Subcutaneous abdominal adipose tissue (tissue), 5 donors: ENCODE data around the gene OSTM1.
A peak's percentile ranks its signal among the peaks of the same experiment; 100 is the strongest.

Experiments
- H3K27ac ChIP-seq: one replicate; pipeline ENCODE4 v1.7.0; 2013; ENCODE audit warnings: low read depth, mild to moderate bottlenecking, inconsistent platforms, low read length, moderate library complexity
- H3K27me3 ChIP-seq, 5 donors: one replicate each; pipeline ENCODE4 v1.7.0; 2013; ENCODE audit warnings: low read length in 5 of 5, inconsistent platforms in 1 of 5; ENCODE audit not compliant: control insufficient read depth in 5 of 5, insufficient read depth in 4 of 5
- H3K36me3 ChIP-seq, 5 donors: one replicate each; pipeline ENCODE4 v1.7.0; 2013; ENCODE audit warnings: low read length in 5 of 5; ENCODE audit not compliant: control insufficient read depth in 5 of 5, insufficient read depth in 5 of 5
- H3K4me1 ChIP-seq, 5 donors: one replicate each; pipeline ENCODE4 v1.7.0; 2013; ENCODE audit warnings: low read length in 5 of 5, mild to moderate bottlenecking in 3 of 5, moderate library complexity in 1 of 5; ENCODE audit not compliant: control insufficient read depth in 5 of 5, insufficient read depth in 5 of 5
- H3K4me3 ChIP-seq, 5 donors: one replicate each; pipeline ENCODE4 v1.7.0; 2013; ENCODE audit warnings: low read length in 5 of 5, low read depth in 1 of 5
- H3K9ac ChIP-seq, 5 donors: one replicate each; pipeline ENCODE4 v1.7.0; 2013; ENCODE audit warnings: low read length in 5 of 5, mild to moderate bottlenecking in 4 of 5, moderate library complexity in 3 of 5
- H3K9me3 ChIP-seq, 5 donors: one replicate each; pipeline ENCODE4 v1.7.0; 2013; ENCODE audit warnings: low read length in 5 of 5; ENCODE audit not compliant: control insufficient read depth in 5 of 5
- donor health status: healthy.
- donor health status: healthy.
- donor health status: healthy.
- donor health status: healthy.
- donor health status: healthy.

Gene OSTM1

DNA sequence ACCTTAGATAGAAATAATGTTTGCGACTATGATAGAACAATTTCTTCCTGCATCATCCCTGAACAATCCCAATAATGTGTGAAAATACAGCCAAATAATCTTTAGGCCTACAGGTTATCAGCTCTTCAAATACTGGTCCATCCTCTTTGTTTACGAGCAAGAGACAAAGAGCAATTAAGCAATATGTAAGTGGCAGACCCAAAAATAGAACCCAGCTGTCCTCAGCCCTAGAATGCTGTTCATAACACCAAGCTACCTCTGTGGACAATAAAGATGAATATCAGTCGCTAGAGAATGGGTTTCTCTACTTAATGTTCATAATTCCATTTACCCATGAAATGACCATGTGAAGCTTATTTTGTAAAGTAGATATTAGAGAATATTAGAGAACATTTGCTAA lies 28.4 kb upstream of the OSTM1 start:
- Histone ChIP-seq H3K36me3 (no peaks in the 10 kb centered on the region), H3K27ac (no peak overlapping the region), H3K9ac (no peak overlapping the region), H3K4me3 (no peak overlapping the region), H3K9me3 (no peaks in the 10 kb centered on the region), H3K4me1 (peaks cover 0 to 7% (median 0%) of the 10 kb centered on the region in 5 donors), H3K27me3 (no peaks in the 10 kb centered on the region)

DNA sequence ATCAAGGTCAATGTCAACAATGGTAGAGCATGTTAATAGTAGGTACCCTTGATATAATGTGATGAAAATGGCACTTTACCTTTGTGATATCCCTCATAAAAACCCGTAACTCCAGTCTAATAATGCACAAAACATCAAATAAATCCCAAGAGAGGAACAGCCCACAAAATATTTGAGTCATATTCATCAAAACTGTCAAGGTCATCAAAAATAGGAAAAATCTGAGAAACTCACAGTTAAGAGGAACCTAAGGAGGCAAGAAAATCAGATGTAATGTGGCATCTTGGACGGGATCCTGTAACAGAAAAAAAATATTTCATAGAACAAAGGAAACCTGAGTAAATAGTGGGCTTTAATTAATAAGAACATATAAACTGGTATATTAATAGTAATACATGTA lies 25.5 kb upstream of the OSTM1 start:
- Histone ChIP-seq H3K9ac (no peak overlapping the region), H3K9me3 (no peaks in the 10 kb centered on the region), H3K27ac (no peak overlapping the region), H3K27me3 (no peaks in the 10 kb centered on the region), H3K36me3 (no peaks in the 10 kb centered on the region), H3K4me3 (no peak overlapping the region), H3K4me1 (no peaks in the 10 kb centered on the region)

DNA sequence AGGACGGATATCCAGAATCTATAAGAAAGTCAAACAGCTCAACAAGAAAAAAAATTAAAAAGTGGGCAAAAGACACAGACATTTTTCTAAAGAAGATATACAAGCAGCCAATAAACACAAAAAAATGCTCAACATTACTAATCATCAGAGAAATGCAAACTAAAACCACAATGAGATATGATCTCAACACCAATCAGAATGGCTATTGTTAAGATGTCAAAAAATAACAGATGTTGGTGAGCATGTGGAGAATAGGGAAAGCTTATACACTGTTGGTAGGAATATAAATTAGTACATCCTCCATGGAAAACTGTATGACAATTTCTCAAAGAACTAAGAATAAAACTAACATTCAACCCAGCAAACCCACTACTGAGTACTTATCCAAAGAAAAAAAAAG lies 23.3 kb upstream of the OSTM1 start:
- Histone ChIP-seq H3K4me1 (no peaks in the 10 kb centered on the region), H3K36me3 (no peaks in the 10 kb centered on the region), H3K27me3 (no peaks in the 10 kb centered on the region), H3K27ac (no peak overlapping the region), H3K9me3 (no peaks in the 10 kb centered on the region), H3K4me3 (no peak overlapping the region), H3K9ac (no peak overlapping the region)

DNA sequence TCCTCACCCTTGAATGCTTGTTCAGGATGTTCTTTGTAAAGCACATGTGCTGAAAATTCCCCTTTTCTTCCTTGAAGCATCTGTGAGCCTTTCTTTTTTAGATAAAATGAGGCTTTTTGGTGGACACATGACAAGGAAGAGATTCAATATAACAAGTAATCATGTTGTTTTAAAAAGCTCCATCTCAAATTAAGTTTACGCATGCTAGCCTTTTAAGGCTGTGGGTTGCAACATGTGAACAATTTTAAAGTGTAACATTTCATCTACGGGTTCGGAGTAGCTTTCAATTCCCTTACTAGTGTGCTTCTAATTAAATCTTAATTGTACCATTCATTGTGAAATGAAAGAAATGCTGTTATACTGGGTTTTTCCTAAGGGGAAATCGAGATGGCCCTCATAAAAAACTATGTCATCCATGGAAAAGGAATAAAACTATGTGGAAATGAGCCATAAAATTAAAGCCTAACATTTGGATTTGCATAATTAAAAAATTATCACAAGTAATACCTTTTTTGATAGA lies 19.3 kb upstream of the OSTM1 start:
- Histone ChIP-seq H3K9me3 (no peaks in the 10 kb centered on the region), H3K4me3 (no peak overlapping the region), H3K9ac (no peak overlapping the region), H3K27ac (no peak overlapping the region), H3K27me3 (no peaks in the 10 kb centered on the region), H3K36me3 (no peaks in the 10 kb centered on the region), H3K4me1 (no peaks in the 10 kb centered on the region)

DNA sequence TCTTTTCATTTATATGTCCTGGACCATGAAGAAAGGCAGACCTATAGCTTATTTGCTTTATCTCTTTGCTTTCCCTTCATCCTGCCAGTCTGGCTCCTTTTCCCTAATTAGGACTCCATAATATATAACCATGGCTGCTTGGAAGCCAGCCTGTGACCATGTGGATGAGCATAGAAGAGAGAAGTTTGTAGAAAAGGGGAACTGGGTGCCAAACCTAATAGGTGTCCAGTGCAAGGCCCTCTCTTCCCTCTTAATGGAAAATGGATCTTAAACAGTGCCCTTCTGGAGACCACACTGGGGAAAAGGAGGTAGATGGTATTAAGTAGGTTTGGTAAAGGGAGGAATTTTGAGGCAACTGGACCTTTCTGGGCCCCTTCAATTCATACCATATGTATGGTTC lies 16.7 kb upstream of the OSTM1 start:
- Histone ChIP-seq H3K27me3 (peaks cover 0 to 2% (median 0%) of the 10 kb centered on the region in 5 donors), H3K4me1 (no peaks in the 10 kb centered on the region), H3K36me3 (no peaks in the 10 kb centered on the region), H3K9ac (no peak overlapping the region), H3K9me3 (no peaks in the 10 kb centered on the region), H3K4me3 (no peak overlapping the region), H3K27ac (no peak overlapping the region)

DNA sequence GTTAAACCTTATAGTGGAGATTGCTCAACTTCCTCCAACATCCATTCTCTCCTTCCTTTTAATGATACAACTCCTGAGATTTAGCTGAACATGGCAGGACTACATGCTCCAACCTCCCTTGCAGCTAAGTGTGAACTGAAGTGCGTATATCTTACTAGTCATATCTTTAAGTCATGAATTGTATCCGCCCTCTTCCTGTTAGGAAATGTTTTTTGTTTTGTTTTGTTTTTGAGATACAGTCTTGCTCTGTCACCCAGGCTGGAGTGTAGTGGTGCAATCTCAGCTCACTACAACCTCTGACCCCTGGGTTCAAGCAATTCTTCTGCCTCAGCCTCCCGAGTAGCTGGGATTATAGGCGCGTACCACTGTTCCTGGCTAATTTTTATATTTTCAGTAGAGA lies 8.8 kb upstream of the OSTM1 start:
- no peaks in the 10 kb centered on the region for H3K4me1 ChIP-seq
- no peak overlapping the region for H3K27ac ChIP-seq
- H3K9me3 ChIP-seq = no peaks in the 10 kb centered on the region
- H3K4me3 ChIP-seq = no peak overlapping the region
- H3K36me3 ChIP-seq = no peaks in the 10 kb centered on the region
- peaks cover 0 to 2% (median 0%) of the 10 kb centered on the region in 5 donors for H3K27me3 ChIP-seq
- no peak overlapping the region for H3K9ac ChIP-seq

DNA sequence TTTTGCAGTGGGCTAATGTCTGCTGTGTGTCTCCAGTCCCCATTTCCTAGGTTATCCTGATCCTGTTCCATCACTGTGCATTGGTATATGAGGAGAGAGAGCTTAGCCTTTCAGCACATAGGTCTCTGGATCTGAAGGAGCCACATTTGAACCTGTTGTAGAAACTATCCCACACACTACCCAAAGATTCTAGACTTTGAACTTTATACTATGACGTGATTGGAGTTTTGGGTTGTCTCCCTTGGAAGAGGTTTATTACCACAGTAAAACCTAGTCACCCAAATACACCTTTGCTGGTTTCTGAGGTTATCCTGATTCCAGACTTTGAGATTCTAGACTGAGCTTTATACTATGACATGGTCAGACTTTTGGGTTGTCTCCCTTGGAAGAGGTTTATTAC lies 8.0 kb upstream of the OSTM1 start:
- Histone ChIP-seq H3K4me3 (no peak overlapping the region), H3K9ac (no peak overlapping the region), H3K27me3 (peaks cover 0 to 2% (median 0%) of the 10 kb centered on the region in 5 donors), H3K36me3 (no peaks in the 10 kb centered on the region), H3K9me3 (no peaks in the 10 kb centered on the region), H3K4me1 (no peaks in the 10 kb centered on the region), H3K27ac (no peak overlapping the region)

DNA sequence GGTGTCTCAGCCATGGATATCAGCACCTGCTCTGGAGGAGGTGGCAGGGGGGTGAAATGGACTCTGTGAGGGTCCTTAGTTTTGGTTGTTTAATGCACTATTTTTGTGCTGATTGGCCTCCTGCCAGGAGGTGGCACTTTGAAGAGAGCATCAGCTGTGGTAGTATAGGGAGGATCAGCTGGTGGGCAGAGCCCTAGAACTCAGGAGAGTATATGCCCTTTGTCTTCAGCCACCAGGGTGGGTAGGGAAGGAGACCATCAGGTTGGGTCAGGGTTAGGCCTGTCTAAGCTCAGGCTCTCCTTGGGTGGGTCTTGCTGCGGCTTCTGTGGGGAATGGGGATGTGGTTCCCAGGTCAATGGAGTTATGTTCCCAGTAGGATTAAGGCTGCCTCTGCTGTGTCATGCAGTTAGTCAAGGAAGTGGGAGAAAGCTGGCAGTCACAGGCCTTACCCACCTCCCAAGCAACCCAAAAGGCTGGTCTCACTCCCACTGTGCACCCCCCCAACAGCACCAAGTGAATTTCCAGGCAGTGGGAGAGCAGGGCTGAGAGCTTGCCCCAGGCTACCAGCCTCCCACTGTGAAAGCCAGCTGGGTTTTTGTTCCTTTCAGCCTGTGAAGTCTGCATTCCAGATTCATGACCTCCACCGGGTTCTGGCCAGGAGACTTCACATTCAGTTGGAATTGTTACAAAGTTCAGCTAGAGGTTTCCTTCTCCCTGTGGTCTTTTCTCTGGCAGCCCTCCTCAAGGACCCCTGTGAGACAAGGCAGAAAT lies 5.7 kb upstream of the OSTM1 start:
- Histone ChIP-seq H3K9ac (no peak overlapping the region), H3K4me1 (peaks cover 0 to 6% (median 5%) of the 10 kb centered on the region in 5 donors)

DNA sequence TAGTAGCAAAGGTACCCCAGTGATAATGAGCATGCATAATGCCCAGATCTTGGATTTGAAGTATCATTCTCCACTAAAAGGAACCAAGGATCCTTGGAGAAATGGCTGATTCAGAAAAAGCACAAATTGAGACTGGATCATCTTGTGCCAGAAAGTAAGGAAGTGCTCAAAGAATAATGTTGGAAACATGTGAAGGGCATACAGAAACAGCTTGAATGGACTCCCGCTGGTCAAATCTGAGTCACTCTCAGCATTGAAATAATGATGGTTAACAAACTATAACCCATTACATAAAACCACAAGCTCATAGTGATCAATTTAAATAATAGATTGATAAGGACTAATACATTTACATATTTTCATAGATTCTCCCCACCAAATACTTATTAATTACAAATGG lies 3.6 kb upstream of the OSTM1 start:
- Histone ChIP-seq H3K4me1 (peaks cover 0 to 21% (median 19%) of the 10 kb centered on the region in 5 donors), H3K27ac (no peak overlapping the region), H3K4me3 (no peak overlapping the region), H3K36me3 (no peaks in the 10 kb centered on the region), H3K27me3 (peaks cover 0 to 2% (median 0%) of the 10 kb centered on the region in 5 donors), H3K9me3 (no peaks in the 10 kb centered on the region), H3K9ac (no peak overlapping the region)

More for the DNA sequence above, 5.7 kb upstream of the OSTM1 start:
- H3K36me3 ChIP-seq = no peaks in the 10 kb centered on the region
- H3K27ac ChIP-seq = no peak overlapping the region
- H3K9me3 ChIP-seq = no peaks in the 10 kb centered on the region
- no peak overlapping the region for H3K4me3 ChIP-seq
- H3K27me3 ChIP-seq = peaks cover 0 to 2% (median 0%) of the 10 kb centered on the region in 5 donors

DNA sequence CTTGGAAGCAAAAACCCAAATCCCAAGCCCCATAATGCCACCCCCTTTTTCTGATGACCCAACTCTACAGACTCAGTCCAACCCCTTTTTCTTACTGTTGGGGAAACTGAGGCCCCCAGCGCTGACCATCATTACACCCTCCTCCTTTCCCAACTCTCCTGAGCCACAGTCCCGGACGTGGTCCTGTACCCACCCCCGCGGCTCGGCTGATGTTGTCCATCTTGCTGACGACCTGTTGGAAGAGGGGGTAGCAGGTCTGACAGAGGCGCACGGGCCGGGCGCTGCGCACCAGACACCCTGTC lies 533 bp downstream of the OSTM1 start:
- Histone ChIP-seq H3K27ac (peak overlapping the region; percentile 69), H3K4me3 (peak overlapping the region; percentile 78 to 98 (median 95)), H3K4me1 (peaks cover 0 to 21% (median 20%) of the 10 kb centered on the region in 5 donors), H3K9me3 (no peaks in the 10 kb centered on the region), H3K36me3 (no peaks in the 10 kb centered on the region), H3K9ac (peak overlapping the region; percentile 38 to 94 (median 75)), H3K27me3 (no peaks in the 10 kb centered on the region)
